GM23338 (cell line): ENCODE results near the gene NARS2. TPM values are rescaled to one million over a fixed set of nuclear protein-coding genes. Genes with fewer than 3 reads are reported as not detected.

ENCODE experiments used
- ATAC-seq: fragments of 200-7000 bp; cut with Tn5 transposase; 3 replicates; pipeline ENCODE4 v1.9.1; 2020
- DNase-seq: peaks from one replicate; pipeline ENCODE4 v3.0.0-alpha.2; 2015; ENCODE audit warnings: low spot score
- H2AFZ ChIP-seq: fragments of 200-600 bp; sonication (generic); 2 replicates; pipeline ENCODE4 v1.8.0; 2016; ENCODE audit warnings: antibody characterized with exemption, mild to moderate bottlenecking, moderate library complexity
- H3F3A ChIP-seq: fragments of 200-600 bp; sonication (generic); replicated peaks from 2 replicates; pipeline ENCODE4 v1.8.0; 2017; ENCODE audit warnings: antibody characterized with exemption, mixed run types, low read depth
- H3K27ac ChIP-seq: fragments of 200-600 bp; sonication (generic); 2 replicates; pipeline ENCODE4 v1.6.1; 2016; ENCODE audit warnings: low read depth
- H3K27me3 ChIP-seq: fragments of 200-600 bp; sonication (generic); 2 replicates; pipeline ENCODE4 v1.8.0; 2016; ENCODE audit warnings: mild to moderate bottlenecking, mixed run types, moderate library complexity; ENCODE audit not compliant: insufficient read depth
- H3K36me3 ChIP-seq: fragments of 200-600 bp; sonication (generic); 2 replicates; pipeline ENCODE4 v1.8.0; 2016; ENCODE audit warnings: mild to moderate bottlenecking; ENCODE audit not compliant: insufficient read depth
- H3K4me1 ChIP-seq: fragments of 200-600 bp; sonication (generic); 2 replicates; pipeline ENCODE4 v1.8.0; 2016; ENCODE audit warnings: mild to moderate bottlenecking, moderate library complexity; ENCODE audit not compliant: insufficient read depth
- H3K4me2 ChIP-seq: fragments of 200-600 bp; sonication (generic); 2 replicates; pipeline ENCODE4 v1.7.1; 2017; ENCODE audit warnings: mixed run types
- H3K4me3 ChIP-seq: fragments of 200-600 bp; sonication (generic); 2 replicates; pipeline ENCODE4 v1.6.1; 2016; ENCODE audit warnings: mixed run types
- H3K79me2 ChIP-seq: fragments of 200-600 bp; sonication (generic); replicated peaks from 2 replicates; pipeline ENCODE4 v1.8.0; 2017; ENCODE audit warnings: mild to moderate bottlenecking; ENCODE audit not compliant: insufficient read depth
- H3K9me2 ChIP-seq: fragments of 200-600 bp; sonication (generic); 2 replicates; pipeline ENCODE4 v1.8.0; 2017; ENCODE audit not compliant: insufficient read depth
- H4K20me1 ChIP-seq: fragments of 200-600 bp; sonication (generic); replicated peaks from 2 replicates; pipeline ENCODE4 v1.8.0; 2017; ENCODE audit warnings: mild to moderate bottlenecking; ENCODE audit not compliant: insufficient read depth
- H3K27ac Mint-ChIP-seq: 2 replicates; pipeline ENCODE4 v1.8.0; 2020; ENCODE audit warnings: inconsistent platforms, mild to moderate bottlenecking, moderate library complexity, mixed read lengths
- H3K27me3 Mint-ChIP-seq: 3 replicates; pipeline ENCODE4 v1.8.0; 2022; ENCODE audit warnings: low read depth, mild to moderate bottlenecking, moderate library complexity, mixed read lengths, inconsistent platforms; ENCODE audit not compliant: insufficient read depth, poor library complexity
- H3K36me3 Mint-ChIP-seq: 3 replicates; pipeline ENCODE4 v1.8.0; 2021; ENCODE audit warnings: low read depth, mild to moderate bottlenecking, inconsistent platforms, moderate library complexity, mixed read lengths
- H3K4me1 Mint-ChIP-seq: 3 replicates; pipeline ENCODE4 v1.8.0; 2020; ENCODE audit warnings: mild to moderate bottlenecking, inconsistent platforms, mixed read lengths
- H3K4me3 Mint-ChIP-seq: 3 replicates; pipeline ENCODE4 v1.8.0; 2021; ENCODE audit warnings: moderate library complexity, mild to moderate bottlenecking, inconsistent platforms, mixed read lengths
- H3K9me3 Mint-ChIP-seq: 3 replicates; pipeline ENCODE4 v1.8.0; 2020; ENCODE audit warnings: moderate library complexity, mild to moderate bottlenecking, inconsistent platforms, mixed read lengths
- CREB1 ChIP-seq: fragments of 250-450 bp; sonication (Bioruptor Pico); IDR thresholded peaks from 2 replicates; pipeline ENCODE4 v1.5.0; 2020; ENCODE audit warnings: low read depth, mild to moderate bottlenecking, moderate library complexity
- EZH2 ChIP-seq: fragments of 200-600 bp; sonication (generic); IDR thresholded peaks from one replicate; pipeline ENCODE4 v1.8.0; 2017; ENCODE audit warnings: antibody characterized with exemption, mild to moderate bottlenecking, low read depth; ENCODE audit not compliant: unreplicated experiment
- EZH2phosphoT487 ChIP-seq: fragments of 200-600 bp; sonication (generic); IDR thresholded peaks from one replicate; pipeline ENCODE4 v1.8.1; 2018; ENCODE audit warnings: antibody characterized with exemption; ENCODE audit not compliant: unreplicated experiment
- JUNB ChIP-seq: IDR thresholded peaks from one replicate; pipeline ENCODE4 v1.6.1; 2016; ENCODE audit warnings: antibody characterized with exemption; ENCODE audit not compliant: unreplicated experiment
- NANOG ChIP-seq: IDR thresholded peaks from 2 replicates; pipeline ENCODE4 v1.6.1; 2016; ENCODE audit warnings: antibody characterized with exemption, borderline replicate concordance
- POLR2AphosphoS5 ChIP-seq: IDR thresholded peaks from 2 replicates; pipeline ENCODE4 v1.6.1; 2016; ENCODE audit warnings: antibody characterized with exemption, low read depth
- STAT1 ChIP-seq: IDR thresholded peaks from one replicate; pipeline ENCODE4 v1.6.1; 2016; ENCODE audit warnings: antibody characterized with exemption; ENCODE audit not compliant: unreplicated experiment
- ZNF114 ChIP-seq: fragments of 250-450 bp; sonication (Bioruptor Pico); IDR thresholded peaks from 2 replicates; pipeline ENCODE4 v1.5.0; 2020; ENCODE audit warnings: mild to moderate bottlenecking, moderate library complexity
- ZNF331 ChIP-seq: fragments of 250-450 bp; sonication (Bioruptor Pico); IDR thresholded peaks from 2 replicates; pipeline ENCODE4 v1.5.0; 2020; ENCODE audit warnings: low read depth, mild to moderate bottlenecking, moderate library complexity
- polyA plus RNA-seq: library from polyadenylated mRNA; unstranded; fragments of >200 nt; fragmentation: Nextera tagmentation; extraction: Ambion mirVana; gene quantifications from 2 replicates; pipeline ENCODE4 v1.2.1, GENCODE V29; 2016
- total RNA-seq: library from RNA; depleted of rRNA; stranded (reverse); fragments of >200 nt; shearing (Covaris generic); gene quantifications from 2 replicates; pipeline ENCODE4 v1.2.3, GENCODE V29; 2014
- TF ChIP-seq, protein P1 (sequence below): IDR thresholded peaks from one replicate; pipeline ENCODE4 v1.6.1; 2018; ENCODE audit warnings: antibody characterized with exemption; ENCODE audit not compliant: unreplicated experiment
- TF ChIP-seq, protein P2 (sequence below): fragments of 250-450 bp; sonication (Bioruptor Pico); IDR thresholded peaks from 2 replicates; pipeline ENCODE4 v1.5.0; 2020; ENCODE audit warnings: mild to moderate bottlenecking, moderate library complexity
- TF ChIP-seq, protein P3 (sequence below): IDR thresholded peaks from 2 replicates; pipeline ENCODE4 v1.6.1; 2016; ENCODE audit warnings: antibody characterized with exemption
- TF ChIP-seq, protein P4 (sequence below), 2 experiments: fragments of 200-600 bp in 1 of 2; sonication (generic) in 1 of 2; conservative IDR thresholded peaks; 2 replicates each; pipeline versions ENCODE4 v1.5.1 to v1.6.1; 2016 to 2017; ENCODE audit warnings: antibody characterized with exemption in 2 of 2, low read depth in 2 of 2, mild to moderate bottlenecking in 2 of 2, moderate library complexity in 1 of 2

NARS2 gene
- total and polyA plus RNA-seq, 2 experiments from 2014 or later, result 45.7 to 62.0 TPM

DNA sequence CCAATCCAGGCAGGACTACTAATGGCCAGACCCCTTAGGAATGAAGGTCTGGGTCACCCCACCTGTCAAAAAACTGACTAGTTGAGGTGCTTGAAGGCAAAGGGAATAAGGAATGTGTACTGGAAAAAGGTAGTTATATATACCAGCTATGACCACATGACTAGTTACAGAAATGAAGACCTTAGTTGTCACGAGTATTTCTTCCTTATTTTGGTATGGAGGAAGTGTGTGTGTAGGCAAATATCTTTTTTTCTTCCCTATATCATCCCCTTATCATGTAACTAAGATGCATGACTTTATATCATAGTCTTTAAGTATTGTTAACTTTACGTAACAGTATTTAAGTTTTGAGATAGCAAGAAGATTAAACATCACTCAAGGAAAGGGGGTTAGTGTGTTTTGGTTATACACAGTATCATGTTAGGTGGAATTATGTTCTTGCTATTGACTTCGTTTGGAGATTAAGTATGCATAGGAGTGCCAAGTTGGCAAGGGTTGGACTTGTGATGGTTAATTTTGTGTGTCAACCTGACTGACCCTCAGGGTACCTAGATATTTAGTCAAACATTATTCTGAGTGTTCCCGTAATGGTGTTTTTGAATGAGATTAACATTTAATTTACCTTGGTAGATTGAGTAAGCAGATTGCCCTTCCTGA lies 38.2 kb upstream of the NARS2 start:
- no peak overlapping the region for H3K27ac Mint-ChIP-seq
- H3K27me3 Mint-ChIP-seq, result peaks cover 2% of the 10 kb centered on the region
- H2AFZ ChIP-seq, result no peak overlapping the region
- H3K27me3 ChIP-seq, result no peaks in the 10 kb centered on the region
- H3K36me3 Mint-ChIP-seq, result no peaks in the 10 kb centered on the region
- no peak for DNase-seq
- H3K4me3 ChIP-seq, result no peak overlapping the region
- peaks cover 16% of the 10 kb centered on the region; the same call in 1 of the 2 replicates for H3K9me2 ChIP-seq
- H3K4me2 ChIP-seq, result no peak overlapping the region
- no peaks in the 10 kb centered on the region for H3K79me2 ChIP-seq
- H3F3A ChIP-seq, result no peaks in the 10 kb centered on the region
- TF ChIP-seq NANOG (no peak), EZH2 (no peak), EZH2phosphoT487 (no peak), CREB1 (no peak), JUNB (no peak), STAT1 (no peak), ZNF114 (CRISPR knock-in tag) (no peak), POLR2AphosphoS5 (no peak), ZNF331 (no peak)
- TF ChIP-seq, protein P1, sequence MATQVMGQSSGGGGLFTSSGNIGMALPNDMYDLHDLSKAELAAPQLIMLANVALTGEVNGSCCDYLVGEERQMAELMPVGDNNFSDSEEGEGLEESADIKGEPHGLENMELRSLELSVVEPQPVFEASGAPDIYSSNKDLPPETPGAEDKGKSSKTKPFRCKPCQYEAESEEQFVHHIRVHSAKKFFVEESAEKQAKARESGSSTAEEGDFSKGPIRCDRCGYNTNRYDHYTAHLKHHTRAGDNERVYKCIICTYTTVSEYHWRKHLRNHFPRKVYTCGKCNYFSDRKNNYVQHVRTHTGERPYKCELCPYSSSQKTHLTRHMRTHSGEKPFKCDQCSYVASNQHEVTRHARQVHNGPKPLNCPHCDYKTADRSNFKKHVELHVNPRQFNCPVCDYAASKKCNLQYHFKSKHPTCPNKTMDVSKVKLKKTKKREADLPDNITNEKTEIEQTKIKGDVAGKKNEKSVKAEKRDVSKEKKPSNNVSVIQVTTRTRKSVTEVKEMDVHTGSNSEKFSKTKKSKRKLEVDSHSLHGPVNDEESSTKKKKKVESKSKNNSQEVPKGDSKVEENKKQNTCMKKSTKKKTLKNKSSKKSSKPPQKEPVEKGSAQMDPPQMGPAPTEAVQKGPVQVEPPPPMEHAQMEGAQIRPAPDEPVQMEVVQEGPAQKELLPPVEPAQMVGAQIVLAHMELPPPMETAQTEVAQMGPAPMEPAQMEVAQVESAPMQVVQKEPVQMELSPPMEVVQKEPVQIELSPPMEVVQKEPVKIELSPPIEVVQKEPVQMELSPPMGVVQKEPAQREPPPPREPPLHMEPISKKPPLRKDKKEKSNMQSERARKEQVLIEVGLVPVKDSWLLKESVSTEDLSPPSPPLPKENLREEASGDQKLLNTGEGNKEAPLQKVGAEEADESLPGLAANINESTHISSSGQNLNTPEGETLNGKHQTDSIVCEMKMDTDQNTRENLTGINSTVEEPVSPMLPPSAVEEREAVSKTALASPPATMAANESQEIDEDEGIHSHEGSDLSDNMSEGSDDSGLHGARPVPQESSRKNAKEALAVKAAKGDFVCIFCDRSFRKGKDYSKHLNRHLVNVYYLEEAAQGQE, result no peak
- TF ChIP-seq, protein P2, sequence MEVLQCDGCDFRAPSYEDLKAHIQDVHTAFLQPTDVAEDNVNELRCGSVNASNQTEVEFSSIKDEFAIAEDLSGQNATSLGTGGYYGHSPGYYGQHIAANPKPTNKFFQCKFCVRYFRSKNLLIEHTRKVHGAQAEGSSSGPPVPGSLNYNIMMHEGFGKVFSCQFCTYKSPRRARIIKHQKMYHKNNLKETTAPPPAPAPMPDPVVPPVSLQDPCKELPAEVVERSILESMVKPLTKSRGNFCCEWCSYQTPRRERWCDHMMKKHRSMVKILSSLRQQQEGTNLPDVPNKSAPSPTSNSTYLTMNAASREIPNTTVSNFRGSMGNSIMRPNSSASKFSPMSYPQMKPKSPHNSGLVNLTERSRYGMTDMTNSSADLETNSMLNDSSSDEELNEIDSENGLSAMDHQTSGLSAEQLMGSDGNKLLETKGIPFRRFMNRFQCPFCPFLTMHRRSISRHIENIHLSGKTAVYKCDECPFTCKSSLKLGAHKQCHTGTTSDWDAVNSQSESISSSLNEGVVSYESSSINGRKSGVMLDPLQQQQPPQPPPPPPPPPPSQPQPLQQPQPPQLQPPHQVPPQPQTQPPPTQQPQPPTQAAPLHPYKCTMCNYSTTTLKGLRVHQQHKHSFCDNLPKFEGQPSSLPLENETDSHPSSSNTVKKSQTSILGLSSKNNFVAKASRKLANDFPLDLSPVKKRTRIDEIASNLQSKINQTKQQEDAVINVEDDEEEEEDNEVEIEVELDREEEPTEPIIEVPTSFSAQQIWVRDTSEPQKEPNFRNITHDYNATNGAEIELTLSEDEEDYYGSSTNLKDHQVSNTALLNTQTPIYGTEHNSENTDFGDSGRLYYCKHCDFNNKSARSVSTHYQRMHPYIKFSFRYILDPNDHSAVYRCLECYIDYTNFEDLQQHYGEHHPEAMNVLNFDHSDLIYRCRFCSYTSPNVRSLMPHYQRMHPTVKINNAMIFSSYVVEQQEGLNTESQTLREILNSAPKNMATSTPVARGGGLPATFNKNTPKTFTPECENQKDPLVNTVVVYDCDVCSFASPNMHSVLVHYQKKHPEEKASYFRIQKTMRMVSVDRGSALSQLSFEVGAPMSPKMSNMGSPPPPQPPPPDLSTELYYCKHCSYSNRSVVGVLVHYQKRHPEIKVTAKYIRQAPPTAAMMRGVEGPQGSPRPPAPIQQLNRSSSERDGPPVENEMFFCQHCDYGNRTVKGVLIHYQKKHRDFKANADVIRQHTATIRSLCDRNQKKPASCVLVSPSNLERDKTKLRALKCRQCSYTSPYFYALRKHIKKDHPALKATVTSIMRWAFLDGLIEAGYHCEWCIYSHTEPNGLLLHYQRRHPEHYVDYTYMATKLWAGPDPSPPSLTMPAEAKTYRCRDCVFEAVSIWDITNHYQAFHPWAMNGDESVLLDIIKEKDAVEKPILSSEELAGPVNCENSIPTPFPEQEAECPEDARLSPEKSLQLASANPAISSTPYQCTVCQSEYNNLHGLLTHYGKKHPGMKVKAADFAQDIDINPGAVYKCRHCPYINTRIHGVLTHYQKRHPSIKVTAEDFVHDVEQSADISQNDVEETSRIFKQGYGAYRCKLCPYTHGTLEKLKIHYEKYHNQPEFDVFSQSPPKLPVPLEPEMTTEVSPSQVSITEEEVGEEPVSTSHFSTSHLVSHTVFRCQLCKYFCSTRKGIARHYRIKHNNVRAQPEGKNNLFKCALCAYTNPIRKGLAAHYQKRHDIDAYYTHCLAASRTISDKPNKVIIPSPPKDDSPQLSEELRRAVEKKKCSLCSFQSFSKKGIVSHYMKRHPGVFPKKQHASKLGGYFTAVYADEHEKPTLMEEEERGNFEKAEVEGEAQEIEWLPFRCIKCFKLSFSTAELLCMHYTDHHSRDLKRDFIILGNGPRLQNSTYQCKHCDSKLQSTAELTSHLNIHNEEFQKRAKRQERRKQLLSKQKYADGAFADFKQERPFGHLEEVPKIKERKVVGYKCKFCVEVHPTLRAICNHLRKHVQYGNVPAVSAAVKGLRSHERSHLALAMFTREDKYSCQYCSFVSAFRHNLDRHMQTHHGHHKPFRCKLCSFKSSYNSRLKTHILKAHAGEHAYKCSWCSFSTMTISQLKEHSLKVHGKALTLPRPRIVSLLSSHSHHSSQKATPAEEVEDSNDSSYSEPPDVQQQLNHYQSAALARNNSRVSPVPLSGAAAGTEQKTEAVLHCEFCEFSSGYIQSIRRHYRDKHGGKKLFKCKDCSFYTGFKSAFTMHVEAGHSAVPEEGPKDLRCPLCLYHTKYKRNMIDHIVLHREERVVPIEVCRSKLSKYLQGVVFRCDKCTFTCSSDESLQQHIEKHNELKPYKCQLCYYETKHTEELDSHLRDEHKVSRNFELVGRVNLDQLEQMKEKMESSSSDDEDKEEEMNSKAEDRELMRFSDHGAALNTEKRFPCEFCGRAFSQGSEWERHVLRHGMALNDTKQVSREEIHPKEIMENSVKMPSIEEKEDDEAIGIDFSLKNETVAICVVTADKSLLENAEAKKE, result no peak
- TF ChIP-seq, protein P3, sequence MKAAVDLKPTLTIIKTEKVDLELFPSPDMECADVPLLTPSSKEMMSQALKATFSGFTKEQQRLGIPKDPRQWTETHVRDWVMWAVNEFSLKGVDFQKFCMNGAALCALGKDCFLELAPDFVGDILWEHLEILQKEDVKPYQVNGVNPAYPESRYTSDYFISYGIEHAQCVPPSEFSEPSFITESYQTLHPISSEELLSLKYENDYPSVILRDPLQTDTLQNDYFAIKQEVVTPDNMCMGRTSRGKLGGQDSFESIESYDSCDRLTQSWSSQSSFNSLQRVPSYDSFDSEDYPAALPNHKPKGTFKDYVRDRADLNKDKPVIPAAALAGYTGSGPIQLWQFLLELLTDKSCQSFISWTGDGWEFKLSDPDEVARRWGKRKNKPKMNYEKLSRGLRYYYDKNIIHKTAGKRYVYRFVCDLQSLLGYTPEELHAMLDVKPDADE, result no peak
- TF ChIP-seq, protein P4, sequence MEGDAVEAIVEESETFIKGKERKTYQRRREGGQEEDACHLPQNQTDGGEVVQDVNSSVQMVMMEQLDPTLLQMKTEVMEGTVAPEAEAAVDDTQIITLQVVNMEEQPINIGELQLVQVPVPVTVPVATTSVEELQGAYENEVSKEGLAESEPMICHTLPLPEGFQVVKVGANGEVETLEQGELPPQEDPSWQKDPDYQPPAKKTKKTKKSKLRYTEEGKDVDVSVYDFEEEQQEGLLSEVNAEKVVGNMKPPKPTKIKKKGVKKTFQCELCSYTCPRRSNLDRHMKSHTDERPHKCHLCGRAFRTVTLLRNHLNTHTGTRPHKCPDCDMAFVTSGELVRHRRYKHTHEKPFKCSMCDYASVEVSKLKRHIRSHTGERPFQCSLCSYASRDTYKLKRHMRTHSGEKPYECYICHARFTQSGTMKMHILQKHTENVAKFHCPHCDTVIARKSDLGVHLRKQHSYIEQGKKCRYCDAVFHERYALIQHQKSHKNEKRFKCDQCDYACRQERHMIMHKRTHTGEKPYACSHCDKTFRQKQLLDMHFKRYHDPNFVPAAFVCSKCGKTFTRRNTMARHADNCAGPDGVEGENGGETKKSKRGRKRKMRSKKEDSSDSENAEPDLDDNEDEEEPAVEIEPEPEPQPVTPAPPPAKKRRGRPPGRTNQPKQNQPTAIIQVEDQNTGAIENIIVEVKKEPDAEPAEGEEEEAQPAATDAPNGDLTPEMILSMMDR (conservative IDR thresholded peaks at IDR 0.05; ENCODE audit: low read depth in 2 of 2), result no peak
- no peaks in the 10 kb centered on the region for H3K4me1 ChIP-seq
- H3K4me1 Mint-ChIP-seq, result no peaks in the 10 kb centered on the region
- no peaks in the 10 kb centered on the region for H4K20me1 ChIP-seq
- no peak overlapping the region for H3K27ac ChIP-seq
- no peaks in the 10 kb centered on the region for H3K9me3 Mint-ChIP-seq
- H3K4me3 Mint-ChIP-seq, result no peak overlapping the region
- ATAC-seq, result no peak
- no peaks in the 10 kb centered on the region for H3K36me3 ChIP-seq
